H1 (cell line): ENCODE data around the gene LPP.

Experiments used
- GABPA ChIP-seq: IDR thresholded peaks from 2 replicates; pipeline ENCODE4 v1.6.1; 2011; ENCODE audit warnings: mild to moderate bottlenecking, low read length, moderate library complexity, borderline replicate concordance; ENCODE audit not compliant: insufficient read depth
- POLR2A ChIP-seq, 2 experiments: IDR thresholded peaks; 1 replicate in 1 of 2; 2 replicates in 1 of 2; pipeline ENCODE4 v1.6.1; 2011; ENCODE audit warnings: low read depth in 2 of 2, low read length in 2 of 2, mild to moderate bottlenecking in 2 of 2; ENCODE audit errors: control extremely low read depth in 1 of 2
- SUZ12 ChIP-seq: fragments of 200-600 bp; sonication (generic); IDR thresholded peaks from 2 replicates; pipeline ENCODE4 v1.6.1; 2012; ENCODE audit warnings: mild to moderate bottlenecking, inconsistent platforms, low read length, moderate library complexity, mixed read lengths

DNA sequence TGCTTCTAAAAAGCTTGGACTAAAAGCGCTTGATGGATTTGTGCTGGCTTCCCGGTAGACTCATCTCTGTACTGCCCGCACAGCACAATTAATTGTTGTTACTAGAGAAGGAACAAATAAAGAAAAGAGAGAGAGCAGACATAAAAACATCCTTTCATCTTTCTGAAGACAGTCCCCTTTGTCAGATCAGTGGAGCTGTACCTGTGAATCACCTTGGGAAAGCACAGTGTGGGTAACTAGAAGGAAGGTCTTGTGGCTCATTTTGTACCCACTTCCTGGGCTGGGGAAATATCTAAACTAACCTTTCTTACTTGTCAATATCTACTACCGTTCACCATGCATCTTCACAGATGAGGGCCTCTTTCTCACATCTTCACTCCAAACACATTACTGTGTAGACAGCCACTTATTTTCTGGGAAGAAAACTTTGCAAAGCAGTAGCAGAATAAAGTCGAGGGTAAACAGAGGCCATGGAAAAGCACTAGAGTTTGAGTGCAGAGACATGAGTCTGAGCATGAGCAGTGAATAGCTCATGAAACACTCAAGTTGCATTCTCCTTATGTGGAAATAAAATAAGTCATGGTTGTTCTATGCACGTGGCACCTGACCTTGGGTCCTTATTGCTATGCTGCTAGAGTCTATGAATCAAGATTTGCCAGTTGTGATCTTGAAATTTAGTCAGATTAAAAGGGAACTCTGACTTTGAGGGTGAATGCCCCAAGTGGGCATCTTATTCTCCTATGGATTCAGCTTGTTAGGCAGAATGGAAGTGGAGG is 169.3 kb downstream of the LPP start:
- TF ChIP-seq GABPA (no peak), POLR2A (IDR thresholded peaks at IDR 0.05; ENCODE audit: control extremely low read depth in 1 of 2, low read depth in 2 of 2, low read length in 2 of 2) (no peak), SUZ12 (no peak)
